ENCODE data around the gene DDAH1.

The DDAH1 gene

GRCh38 chr1:85321237-85321964 is 143.6 kb downstream of the DDAH1 start:
- no peak for DNase-seq (ENCODE audit: low read depth)
- no peak for TF ChIP-seq CTCF (IDR thresholded peaks at IDR 0.05; ENCODE audit: low read depth, low read length, missing control alignments)
- no peak overlapping the region for H3K4me3 ChIP-seq (ENCODE audit: low read depth, low read length)

- no peak for DNase-seq (ENCODE audit: low read depth)
- no peak overlapping the region for H3K4me3 ChIP-seq (ENCODE audit: low read depth, low read length)
- TF ChIP-seq CTCF (IDR thresholded peaks at IDR 0.05; ENCODE audit: low read depth, low read length, missing control alignments) = no peak
Measured at GRCh38 chr1:85320371-85321131, 144.4 kb downstream of the DDAH1 start.

GRCh38 chr1:85319931-85320330 is 145.0 kb downstream of the DDAH1 start:
- TF ChIP-seq CTCF (IDR thresholded peaks at IDR 0.05; ENCODE audit: low read depth, low read length, missing control alignments) = no peak
- no peak for DNase-seq (ENCODE audit: low read depth)
- no peak overlapping the region for H3K4me3 ChIP-seq (ENCODE audit: low read depth, low read length)

GRCh38 chr1:85319491-85319890 is 145.5 kb downstream of the DDAH1 start:
- DNase-seq (ENCODE audit: low read depth) = no peak
- no peak for TF ChIP-seq CTCF (IDR thresholded peaks at IDR 0.05; ENCODE audit: low read depth, low read length, missing control alignments)
- H3K4me3 ChIP-seq (ENCODE audit: low read depth, low read length) = no peak overlapping the region

GRCh38 chr1:85318217-85318616 is 146.7 kb downstream of the DDAH1 start:
- no peak for DNase-seq (ENCODE audit: low read depth)
- TF ChIP-seq CTCF (IDR thresholded peaks at IDR 0.05; ENCODE audit: low read depth, low read length, missing control alignments) = no peak
- no peak overlapping the region for H3K4me3 ChIP-seq (ENCODE audit: low read depth, low read length)

GRCh38 chr1:85317560-85317959 is 147.4 kb downstream of the DDAH1 start:
- no peak for TF ChIP-seq CTCF (IDR thresholded peaks at IDR 0.05; ENCODE audit: low read depth, low read length, missing control alignments)
- no peak overlapping the region for H3K4me3 ChIP-seq (ENCODE audit: low read depth, low read length)
- no peak for DNase-seq (ENCODE audit: low read depth)
